OCI-M2 (cell line): ENCODE results near the gene CRISP2.
"Not testable (repeated sequence)": the region's sequence is repeated elsewhere in the genome, so short reads cannot be mapped to it uniquely, and the experiment has no call there.

Experiments used
- DNase-seq: peaks from one replicate; lab custom pipeline; 2025; ENCODE audit not compliant: unreplicated experiment; lab: John Stamatoyannopoulos, UW

Gene CRISP2

GRCh38 chr6:49713346-49713745 lies at the start of gene CRISP2:
Gene CRISP2, minus strand, starts transcription at chr6:49713543. Its CDS starts 4,347 bp downstream, at chr6:49709196.
- no peak for DNase-seq

- no peak for DNase-seq
Measured at GRCh38 chr6:49744259-49744658, 30.9 kb upstream of the CRISP2 start, which contains the start of gene CRISP3. Gene CRISP3, minus strand, starts transcription at chr6:49744388. Its CDS starts 21 bp downstream, at chr6:49744367.

GRCh38 chr6:49743429-49743828 lies 30.1 kb upstream of the CRISP2 start:
- no peak for DNase-seq

GRCh38 chr6:49739423-49739822 lies 26.1 kb upstream of the CRISP2 start:
- no peak for DNase-seq

GRCh38 chr6:49736017-49736508 lies 22.7 kb upstream of the CRISP2 start:
- DNase-seq, result peak; percentile 33

- DNase-seq, result no peak
Measured at GRCh38 chr6:49733680-49734079, 20.3 kb upstream of the CRISP2 start.

- DNase-seq, result no peak
Measured at GRCh38 chr6:49732781-49733180, 19.4 kb upstream of the CRISP2 start.

- DNase-seq, result no peak
Measured at GRCh38 chr6:49730251-49730650, 16.9 kb upstream of the CRISP2 start.

GRCh38 chr6:49723917-49724316 lies 10.6 kb upstream of the CRISP2 start:
- not testable (repeated sequence) for DNase-seq

GRCh38 chr6:49721297-49721696 lies 8.0 kb upstream of the CRISP2 start:
- DNase-seq, result no peak

GRCh38 chr6:49720372-49720771 lies 7.0 kb upstream of the CRISP2 start:
- no peak for DNase-seq

GRCh38 chr6:49698478-49698877 lies 14.9 kb downstream of the CRISP2 start:
- DNase-seq, result no peak

GRCh38 chr6:49693512-49693911 lies 19.8 kb downstream of the CRISP2 start:
- no peak for DNase-seq

GRCh38 chr6:49692534-49692933 lies 20.8 kb downstream of the CRISP2 start:
- DNase-seq, result no peak

- no peak for DNase-seq
Measured at GRCh38 chr6:49676671-49677281, 36.6 kb downstream of the CRISP2 start.

- no peak for DNase-seq
Measured at GRCh38 chr6:49675816-49676215, 37.5 kb downstream of the CRISP2 start.

GRCh38 chr6:49668083-49668511 lies 45.2 kb downstream of the CRISP2 start:
- DNase-seq, result no peak

GRCh38 chr6:49666930-49667757 lies 46.2 kb downstream of the CRISP2 start:
- no peak for DNase-seq

- DNase-seq, result no peak
Measured at GRCh38 chr6:49666480-49666879, 46.9 kb downstream of the CRISP2 start.

GRCh38 chr6:49664817-49665216 lies 48.5 kb downstream of the CRISP2 start:
- DNase-seq, result no peak

- not testable (repeated sequence) for DNase-seq
Measured at GRCh38 chr6:49664054-49664453, 49.3 kb downstream of the CRISP2 start.

- DNase-seq, result no peak
Measured at GRCh38 chr6:49662892-49663261, 50.5 kb downstream of the CRISP2 start.
